Lower leg skin (tissue), 3 donors: ENCODE measurements around the gene PDE8A.

Source experiments
- POLR2A ChIP-seq, 2 donors: fragments of 450-650 bp; IDR thresholded peaks; one replicate each; pipeline ENCODE4 v1.6.1; 2016 to 2017; ENCODE audit warnings: antibody characterized with exemption in 2 of 2, mild to moderate bottlenecking in 1 of 2, moderate library complexity in 1 of 2
- TF ChIP-seq, protein P1 (sequence below), 3 donors: fragments of 450-650 bp; IDR thresholded peaks; one replicate each; pipeline ENCODE4 v1.5.1; 2016; ENCODE audit warnings: antibody characterized with exemption in 3 of 3, mild to moderate bottlenecking in 3 of 3, moderate library complexity in 2 of 3

DNA sequence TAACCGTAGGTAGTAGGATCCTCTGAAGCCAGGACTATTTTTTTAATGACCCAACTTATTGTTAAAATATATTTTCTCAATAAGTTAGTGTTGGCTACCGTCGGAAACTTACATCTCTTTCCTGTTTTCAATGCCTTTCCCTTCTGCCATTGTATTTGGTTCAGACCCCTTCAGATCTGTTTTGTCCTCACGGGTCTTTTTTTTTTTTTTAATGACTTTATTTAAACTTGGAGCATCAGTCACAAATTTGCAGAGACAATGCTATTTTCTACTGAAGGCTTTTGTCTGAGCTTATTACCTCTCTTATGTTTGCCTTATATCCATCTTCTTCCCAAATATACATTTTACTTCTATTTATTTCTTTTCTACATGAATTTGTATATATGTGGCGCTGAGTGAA lies 47.6 kb downstream of the PDE8A start:
- TF ChIP-seq, protein P1, sequence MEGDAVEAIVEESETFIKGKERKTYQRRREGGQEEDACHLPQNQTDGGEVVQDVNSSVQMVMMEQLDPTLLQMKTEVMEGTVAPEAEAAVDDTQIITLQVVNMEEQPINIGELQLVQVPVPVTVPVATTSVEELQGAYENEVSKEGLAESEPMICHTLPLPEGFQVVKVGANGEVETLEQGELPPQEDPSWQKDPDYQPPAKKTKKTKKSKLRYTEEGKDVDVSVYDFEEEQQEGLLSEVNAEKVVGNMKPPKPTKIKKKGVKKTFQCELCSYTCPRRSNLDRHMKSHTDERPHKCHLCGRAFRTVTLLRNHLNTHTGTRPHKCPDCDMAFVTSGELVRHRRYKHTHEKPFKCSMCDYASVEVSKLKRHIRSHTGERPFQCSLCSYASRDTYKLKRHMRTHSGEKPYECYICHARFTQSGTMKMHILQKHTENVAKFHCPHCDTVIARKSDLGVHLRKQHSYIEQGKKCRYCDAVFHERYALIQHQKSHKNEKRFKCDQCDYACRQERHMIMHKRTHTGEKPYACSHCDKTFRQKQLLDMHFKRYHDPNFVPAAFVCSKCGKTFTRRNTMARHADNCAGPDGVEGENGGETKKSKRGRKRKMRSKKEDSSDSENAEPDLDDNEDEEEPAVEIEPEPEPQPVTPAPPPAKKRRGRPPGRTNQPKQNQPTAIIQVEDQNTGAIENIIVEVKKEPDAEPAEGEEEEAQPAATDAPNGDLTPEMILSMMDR (IDR thresholded peaks at IDR 0.05), result no peak
- TF ChIP-seq POLR2A (IDR thresholded peaks at IDR 0.05), result no peak
